Calu3 (cell line): Measurements from ENCODE around the gene SRSF7. TPM values are rescaled to one million over a fixed set of nuclear protein-coding genes. Genes with fewer than 3 reads are reported as not detected.

ENCODE experiments used
- BruUV-seq: library from RNA; stranded (reverse); fragments of 400-500 nt; replicated peaks from 2 replicates; lab custom pipeline; 2021; lab: Mats Ljungman, UMichigan
- CTCF ChIA-PET: fragments of 300-600 bp; sonication (Branson Sonifier 250); formaldehyde crosslinking; loops from one replicate; lab custom pipeline; 2022; ENCODE audit warnings: antibody characterized with exemption; lab: Charles Lee
- DNase-seq: peaks from one replicate; pipeline ENCODE4 v3.0.0; 2022
- H3K27ac Mint-ChIP-seq: one replicate; pipeline ENCODE4 v1.8.0; 2022; ENCODE audit warnings: mixed read lengths; ENCODE audit not compliant: unreplicated experiment
- H3K27me3 Mint-ChIP-seq: one replicate; pipeline ENCODE4 v1.8.0; 2022; ENCODE audit warnings: mixed read lengths; ENCODE audit not compliant: unreplicated experiment
- H3K36me3 Mint-ChIP-seq: one replicate; pipeline ENCODE4 v1.8.0; 2022; ENCODE audit warnings: mild to moderate bottlenecking, moderate library complexity, mixed read lengths; ENCODE audit not compliant: insufficient read depth, unreplicated experiment
- H3K4me1 Mint-ChIP-seq: one replicate; pipeline ENCODE4 v1.8.0; 2022; ENCODE audit warnings: mild to moderate bottlenecking, low read depth, mixed read lengths; ENCODE audit not compliant: unreplicated experiment
- H3K4me3 Mint-ChIP-seq: one replicate; pipeline ENCODE4 v1.8.0; 2022; ENCODE audit warnings: mild to moderate bottlenecking, low read depth, moderate library complexity, mixed read lengths; ENCODE audit not compliant: unreplicated experiment
- H3K9me3 Mint-ChIP-seq: one replicate; pipeline ENCODE4 v1.8.0; 2022; ENCODE audit warnings: low read depth, mixed read lengths; ENCODE audit not compliant: unreplicated experiment
- intact Hi-C: fragments of 100-400 bp; cut with micrococcal nuclease; formaldehyde crosslinking; loops from one replicate; pipeline ENCODE4 v1.10.0; 2022; ENCODE audit not compliant: unreplicated experiment
- total RNA-seq: library from RNA; stranded (reverse); gene quantifications from 2 replicates; pipeline ENCODE4 v1.2.3, GENCODE V29; 2022
- TF ChIP-seq, protein P1 (sequence below): fragments of 200-600 bp; IDR thresholded peaks from one replicate; pipeline ENCODE4 v1.8.0; 2022; ENCODE audit warnings: antibody characterized with exemption; ENCODE audit not compliant: unreplicated experiment

The SRSF7 gene
- total RNA-seq, 1 experiment from 2014 or later, result 203 TPM

- no peaks in the 10 kb centered on the region for H3K36me3 Mint-ChIP-seq
- intact Hi-C loops, result no loop called here
- peaks cover 13% of the 10 kb centered on the region for H3K4me1 Mint-ChIP-seq
- no peak overlapping the region for H3K4me3 Mint-ChIP-seq
- no peaks in the 10 kb centered on the region for H3K9me3 Mint-ChIP-seq
- CTCF ChIA-PET, result no interaction called here
- BruUV-seq, result no TSS peak
- H3K27me3 Mint-ChIP-seq, result no peaks in the 10 kb centered on the region
- DNase-seq, result no peak
- TF ChIP-seq, protein P1, sequence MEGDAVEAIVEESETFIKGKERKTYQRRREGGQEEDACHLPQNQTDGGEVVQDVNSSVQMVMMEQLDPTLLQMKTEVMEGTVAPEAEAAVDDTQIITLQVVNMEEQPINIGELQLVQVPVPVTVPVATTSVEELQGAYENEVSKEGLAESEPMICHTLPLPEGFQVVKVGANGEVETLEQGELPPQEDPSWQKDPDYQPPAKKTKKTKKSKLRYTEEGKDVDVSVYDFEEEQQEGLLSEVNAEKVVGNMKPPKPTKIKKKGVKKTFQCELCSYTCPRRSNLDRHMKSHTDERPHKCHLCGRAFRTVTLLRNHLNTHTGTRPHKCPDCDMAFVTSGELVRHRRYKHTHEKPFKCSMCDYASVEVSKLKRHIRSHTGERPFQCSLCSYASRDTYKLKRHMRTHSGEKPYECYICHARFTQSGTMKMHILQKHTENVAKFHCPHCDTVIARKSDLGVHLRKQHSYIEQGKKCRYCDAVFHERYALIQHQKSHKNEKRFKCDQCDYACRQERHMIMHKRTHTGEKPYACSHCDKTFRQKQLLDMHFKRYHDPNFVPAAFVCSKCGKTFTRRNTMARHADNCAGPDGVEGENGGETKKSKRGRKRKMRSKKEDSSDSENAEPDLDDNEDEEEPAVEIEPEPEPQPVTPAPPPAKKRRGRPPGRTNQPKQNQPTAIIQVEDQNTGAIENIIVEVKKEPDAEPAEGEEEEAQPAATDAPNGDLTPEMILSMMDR, result no peak
- H3K27ac Mint-ChIP-seq, result no peak overlapping the region
Observed at GRCh38 chr2:38789691-38790090, 38.5 kb upstream of the SRSF7 start.

DNA sequence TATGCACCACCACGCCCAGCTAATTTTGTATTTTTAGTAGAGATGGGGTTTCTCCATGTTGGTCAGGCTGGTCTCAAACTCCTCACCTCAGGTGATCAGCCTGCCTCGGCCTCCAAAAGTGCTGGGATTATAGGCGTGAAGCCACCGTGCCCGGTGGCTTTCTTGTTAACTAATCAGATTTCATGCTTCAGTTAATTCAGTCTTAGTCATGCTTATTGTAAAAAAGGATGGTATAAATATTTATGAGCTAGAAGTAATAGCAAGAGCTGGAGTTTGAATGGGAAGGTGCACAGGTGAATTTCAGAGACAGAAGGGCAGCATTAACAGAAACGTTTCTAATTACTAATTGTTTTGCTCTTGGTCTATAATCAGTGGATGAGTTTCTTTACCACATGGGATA is 37.1 kb upstream of the SRSF7 start:
- Mint-ChIP-seq H3K27ac (no peak overlapping the region), H3K27me3 (no peaks in the 10 kb centered on the region), H3K36me3 (no peaks in the 10 kb centered on the region), H3K4me3 (no peak overlapping the region), H3K4me1 (no peaks in the 10 kb centered on the region), H3K9me3 (no peaks in the 10 kb centered on the region)
- TF ChIP-seq, protein P1, result no peak
- DNase-seq, result no peak
- BruUV-seq, result no TSS peak
- intact Hi-C loops, result no loop called here
- CTCF ChIA-PET, result no interaction called here

DNA sequence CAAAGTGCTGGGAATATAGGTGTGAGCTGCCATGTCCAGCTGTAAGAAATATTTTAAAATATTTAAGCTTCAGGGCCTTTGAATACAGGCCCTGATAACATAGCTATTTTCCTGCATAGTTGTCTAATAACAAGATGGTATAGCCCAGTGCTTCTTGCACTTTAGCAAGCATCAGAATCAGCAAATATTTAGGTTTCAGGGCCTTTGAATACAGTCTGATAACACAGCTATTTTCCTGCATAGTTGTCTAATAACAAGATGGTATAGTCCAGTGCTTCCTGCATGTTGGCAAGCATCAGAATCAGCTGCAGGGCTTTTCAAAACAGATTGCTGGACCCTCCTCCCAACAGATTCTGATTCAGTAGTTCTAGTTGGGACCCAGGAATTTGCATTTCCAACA is 32.4 kb upstream of the SRSF7 start:
- CTCF ChIA-PET, result interaction anchor here (0.7 kb wide), 1 partner anchor 519 kb away, joined by 3 read pairs; no protein-coding TSS in a partner anchor
- BruUV-seq, result no TSS peak
- H3K27me3 Mint-ChIP-seq, result no peaks in the 10 kb centered on the region
- intact Hi-C loops, result no loop called here
- no peak overlapping the region for H3K4me3 Mint-ChIP-seq
- peaks cover 20% of the 10 kb centered on the region for H3K36me3 Mint-ChIP-seq
- H3K27ac Mint-ChIP-seq, result no peak overlapping the region
- TF ChIP-seq, protein P1, result no peak
- no peaks in the 10 kb centered on the region for H3K9me3 Mint-ChIP-seq
- no peaks in the 10 kb centered on the region for H3K4me1 Mint-ChIP-seq
- no peak for DNase-seq

GRCh38 chr2:38778687-38779082 is 27.5 kb upstream of the SRSF7 start:
- DNase-seq, result no peak
- intact Hi-C loops, result loop anchor here (2.0 kb wide), 1 partner anchor 28 kb away; the partner anchor contains the start of gene SRSF7
- no peaks in the 10 kb centered on the region for H3K27me3 Mint-ChIP-seq
- H3K36me3 Mint-ChIP-seq, result peaks cover 36% of the 10 kb centered on the region
- TF ChIP-seq, protein P1, result no peak
- BruUV-seq, result no TSS peak
- peaks cover 20% of the 10 kb centered on the region for H3K4me1 Mint-ChIP-seq
- H3K4me3 Mint-ChIP-seq, result peak overlapping the region; percentile 95
- CTCF ChIA-PET, result interaction anchor here (0.6 kb wide), 1 partner anchor 1795 kb away, joined by 3 read pairs; no protein-coding TSS in a partner anchor
- H3K9me3 Mint-ChIP-seq, result no peaks in the 10 kb centered on the region
- peak overlapping the region; percentile 89 for H3K27ac Mint-ChIP-seq
